Kidney (tissue), 14 donors: Measurements from ENCODE around the gene CTSW. TPM values are rescaled to one million over a fixed set of nuclear protein-coding genes. Genes with fewer than 3 reads are reported as not detected.

Source experiments
- DNase-seq, 5 donors: peaks; one replicate each; pipeline ENCODE4 v3.0.0-alpha.2; 2013 to 2020
- FAIRE-seq: peaks from 2 replicates; lab custom pipeline; 2012; peaks lifted over from hg19 to GRCh38; lab: Jason Lieb, UNC
- H3K27ac ChIP-seq, 2 donors: one replicate each; pipeline ENCODE4 v1.7.0; 2013; ENCODE audit warnings: low read depth in 2 of 2, low read length in 2 of 2, inconsistent platforms in 1 of 2
- H3K27me3 ChIP-seq: one replicate; pipeline ENCODE4 v1.7.1; 2013; ENCODE audit warnings: low read length, inconsistent platforms; ENCODE audit not compliant: control insufficient read depth, insufficient read depth
- H3K36me3 ChIP-seq, 3 donors: one replicate each; pipeline versions ENCODE4 v1.7.0 to v1.7.1; 2013; ENCODE audit warnings: low read length in 3 of 3, control low read depth in 1 of 3, inconsistent platforms in 1 of 3; ENCODE audit not compliant: insufficient read depth in 3 of 3, control insufficient read depth in 2 of 3
- H3K4me1 ChIP-seq, 3 donors: one replicate each; pipeline versions ENCODE4 v1.7.0 to v1.7.1; 2013; ENCODE audit warnings: low read length in 3 of 3, inconsistent platforms in 1 of 3, low read depth in 1 of 3; ENCODE audit not compliant: control insufficient read depth in 2 of 3, insufficient read depth in 2 of 3
- H3K4me3 ChIP-seq, 3 donors: one replicate each; pipeline versions ENCODE4 v1.7.0 to v1.8.1; 2013; ENCODE audit warnings: low read length in 3 of 3, control low read depth in 1 of 3, inconsistent platforms in 1 of 3
- H3K9ac ChIP-seq, 3 donors: one replicate each; pipeline versions ENCODE4 v1.7.0 to v1.7.1; 2013; ENCODE audit warnings: low read length in 3 of 3, control low read depth in 1 of 3, inconsistent platforms in 1 of 3
- H3K9me3 ChIP-seq, 3 donors: one replicate each; pipeline versions ENCODE4 v1.7.0 to v1.7.1; 2013; ENCODE audit warnings: low read length in 3 of 3, control low read depth in 1 of 3, inconsistent platforms in 1 of 3; ENCODE audit not compliant: control insufficient read depth in 2 of 3, insufficient read depth in 1 of 3
- intact Hi-C: fragments of 100-400 bp; cut with DNase I; formaldehyde crosslinking; loops from one replicate; pipeline ENCODE4 v1.11.1; 2022
- polyA plus RNA-seq: library from polyadenylated mRNA; stranded (reverse); fragments of 350-450 nt; fragmentation: Illumina TruSeq; extraction: RNeasy Lipid Tissue Mini Kit (QIAGEN cat#74804); gene quantifications from one replicate; pipeline ENCODE4 v1.2.3, GENCODE V29; 2014; ENCODE audit warnings: low read depth, low replicate concordance; ENCODE audit not compliant: insufficient read depth
- total RNA-seq: library from RNA; stranded (reverse); fragmentation: NEBNext Ultra II Directional; extraction: Animal tissue kit (Norgen Biotek cat#: 25700); gene quantifications from one replicate; pipeline ENCODE4 v1.2.1, GENCODE V29; 2021
- TF ChIP-seq, protein P1 (sequence below): IDR thresholded peaks from 3 replicates; pipeline ENCODE4 v1.5.1; 2012; ENCODE audit warnings: mild to moderate bottlenecking, moderate library complexity, borderline replicate concordance; ENCODE audit not compliant: insufficient read depth; ENCODE audit errors: extremely low read depth
- donor health status: control.
- donor health status: control.
- donor health status: control.
- donor health status: control.
- donor health status: control.
- donor health status: DM: yes; HTN: yes; CAD: no.
- donor health status: Normal renal cell carcinoma (clear cell type).

The CTSW gene
- total and polyA plus RNA-seq, 2 donors from 2014 or later: 1.3 to 3.9 TPM

GRCh38 chr11:65852508-65853245 lies 27.0 kb upstream of the CTSW start:
- TF ChIP-seq, protein P1, sequence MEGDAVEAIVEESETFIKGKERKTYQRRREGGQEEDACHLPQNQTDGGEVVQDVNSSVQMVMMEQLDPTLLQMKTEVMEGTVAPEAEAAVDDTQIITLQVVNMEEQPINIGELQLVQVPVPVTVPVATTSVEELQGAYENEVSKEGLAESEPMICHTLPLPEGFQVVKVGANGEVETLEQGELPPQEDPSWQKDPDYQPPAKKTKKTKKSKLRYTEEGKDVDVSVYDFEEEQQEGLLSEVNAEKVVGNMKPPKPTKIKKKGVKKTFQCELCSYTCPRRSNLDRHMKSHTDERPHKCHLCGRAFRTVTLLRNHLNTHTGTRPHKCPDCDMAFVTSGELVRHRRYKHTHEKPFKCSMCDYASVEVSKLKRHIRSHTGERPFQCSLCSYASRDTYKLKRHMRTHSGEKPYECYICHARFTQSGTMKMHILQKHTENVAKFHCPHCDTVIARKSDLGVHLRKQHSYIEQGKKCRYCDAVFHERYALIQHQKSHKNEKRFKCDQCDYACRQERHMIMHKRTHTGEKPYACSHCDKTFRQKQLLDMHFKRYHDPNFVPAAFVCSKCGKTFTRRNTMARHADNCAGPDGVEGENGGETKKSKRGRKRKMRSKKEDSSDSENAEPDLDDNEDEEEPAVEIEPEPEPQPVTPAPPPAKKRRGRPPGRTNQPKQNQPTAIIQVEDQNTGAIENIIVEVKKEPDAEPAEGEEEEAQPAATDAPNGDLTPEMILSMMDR: no peak
- Histone ChIP-seq H3K9ac (no peak overlapping the region), H3K4me3 (no peak overlapping the region), H3K4me1 (peaks cover 0 to 14% (median 9%) of the 10 kb centered on the region in 3 donors), H3K27ac (no peak overlapping the region), H3K9me3 (peaks cover 0 to 6% (median 0%) of the 10 kb centered on the region in 3 donors), H3K36me3 (peaks cover 11 to 26% (median 24%) of the 10 kb centered on the region in 3 donors), H3K27me3 (no peaks in the 10 kb centered on the region)
- FAIRE-seq (no peak), DNase-seq (peak in 2 of 5 donors; percentile 7 to 80)
- intact Hi-C loops: no loop called here

- H3K9ac ChIP-seq: no peak overlapping the region
- H3K4me3 ChIP-seq: no peak overlapping the region
- H3K4me1 ChIP-seq: peaks cover 0 to 14% (median 9%) of the 10 kb centered on the region in 3 donors
- TF ChIP-seq, protein P1: no peak
- H3K9me3 ChIP-seq: peaks cover 0 to 6% (median 0%) of the 10 kb centered on the region in 3 donors
- peaks cover 11 to 26% (median 24%) of the 10 kb centered on the region in 3 donors for H3K36me3 ChIP-seq
- H3K27ac ChIP-seq: no peak overlapping the region
- no peaks in the 10 kb centered on the region for H3K27me3 ChIP-seq
- peak in 1 of 5 donors; percentile 8 for DNase-seq
- no peak for FAIRE-seq
- intact Hi-C loops: no loop called here
Measured at GRCh38 chr11:65853246-65853979, 26.2 kb upstream of the CTSW start.

GRCh38 chr11:65854161-65854592 lies 25.5 kb upstream of the CTSW start:
- peaks cover 0 to 16% (median 14%) of the 10 kb centered on the region in 3 donors for H3K4me1 ChIP-seq
- TF ChIP-seq, protein P1: no peak
- no peak overlapping the region for H3K4me3 ChIP-seq
- H3K36me3 ChIP-seq: peaks cover 11 to 26% (median 24%) of the 10 kb centered on the region in 3 donors
- no peaks in the 10 kb centered on the region for H3K27me3 ChIP-seq
- no peak for DNase-seq
- no peak for FAIRE-seq
- H3K9me3 ChIP-seq: peaks cover 0 to 6% (median 0%) of the 10 kb centered on the region in 3 donors
- no peak overlapping the region for H3K9ac ChIP-seq
- H3K27ac ChIP-seq: no peak overlapping the region
- intact Hi-C loops: no loop called here
